Measurements from ENCODE around the gene MACROD2.
"Not testable (repeated sequence)": the region's sequence is repeated elsewhere in the genome, so short reads cannot be mapped to it uniquely, and the experiment has no call there.

Gene MACROD2

GRCh38 chr20:14264869-14265268, 269.6 kb downstream of the MACROD2 start:
- no peak for DNase-seq (ENCODE audit: low read depth in 2 of 2)

- no peak for DNase-seq (ENCODE audit: low read depth in 2 of 2)
Observed at GRCh38 chr20:14266246-14266645, 270.9 kb downstream of the MACROD2 start.

GRCh38 chr20:14270751-14271150, 275.4 kb downstream of the MACROD2 start:
- not testable (repeated sequence) for DNase-seq (ENCODE audit: low read depth in 2 of 2)

- DNase-seq (ENCODE audit: low read depth in 2 of 2), result no peak
Observed at GRCh38 chr20:14282140-14282539, 286.8 kb downstream of the MACROD2 start.

- no peak for DNase-seq (ENCODE audit: low read depth in 2 of 2)
Observed at GRCh38 chr20:14284443-14284842, 289.1 kb downstream of the MACROD2 start.

GRCh38 chr20:14288341-14289330, 293.3 kb downstream of the MACROD2 start:
- no peak for DNase-seq (ENCODE audit: low read depth in 2 of 2)

- DNase-seq (ENCODE audit: low read depth in 2 of 2), result no peak
Observed at GRCh38 chr20:14291502-14291901, 296.2 kb downstream of the MACROD2 start.

GRCh38 chr20:14295238-14295637, 299.9 kb downstream of the MACROD2 start:
- DNase-seq (ENCODE audit: low read depth in 2 of 2), result no peak

- DNase-seq (ENCODE audit: low read depth in 2 of 2), result no peak
Observed at GRCh38 chr20:14295770-14296309, 300.5 kb downstream of the MACROD2 start.

GRCh38 chr20:14299831-14300230, 304.5 kb downstream of the MACROD2 start:
- no peak for DNase-seq (ENCODE audit: low read depth in 2 of 2)

GRCh38 chr20:14303106-14303505, 307.8 kb downstream of the MACROD2 start:
- no peak for DNase-seq (ENCODE audit: low read depth in 2 of 2)

GRCh38 chr20:14303651-14304050, 308.3 kb downstream of the MACROD2 start:
- no peak for DNase-seq (ENCODE audit: low read depth in 2 of 2)

GRCh38 chr20:14304472-14304871, 309.2 kb downstream of the MACROD2 start:
- DNase-seq (ENCODE audit: low read depth in 2 of 2), result no peak

GRCh38 chr20:14307956-14308355, 312.6 kb downstream of the MACROD2 start:
- DNase-seq (ENCODE audit: low read depth in 2 of 2), result no peak

- no peak for DNase-seq (ENCODE audit: low read depth in 2 of 2)
Observed at GRCh38 chr20:14310977-14311627, 315.8 kb downstream of the MACROD2 start.

GRCh38 chr20:14312001-14312400, 316.7 kb downstream of the MACROD2 start:
- no peak for DNase-seq (ENCODE audit: low read depth in 2 of 2)

GRCh38 chr20:14313341-14314020, 318.2 kb downstream of the MACROD2 start:
- no peak for DNase-seq (ENCODE audit: low read depth in 2 of 2)

GRCh38 chr20:14319704-14320103, 324.4 kb downstream of the MACROD2 start:
- DNase-seq (ENCODE audit: low read depth in 2 of 2), result no peak

- no peak for DNase-seq (ENCODE audit: low read depth in 2 of 2)
Observed at GRCh38 chr20:14331646-14332045, 336.3 kb downstream of the MACROD2 start.

GRCh38 chr20:14332866-14333265, 337.6 kb downstream of the MACROD2 start:
- no peak for DNase-seq (ENCODE audit: low read depth in 2 of 2)

- no peak for DNase-seq (ENCODE audit: low read depth in 2 of 2)
Observed at GRCh38 chr20:14333721-14334120, 338.4 kb downstream of the MACROD2 start.

- DNase-seq (ENCODE audit: low read depth in 2 of 2), result no peak
Observed at GRCh38 chr20:14334306-14334930, 339.1 kb downstream of the MACROD2 start.
